GM21786 (cell line): Measurements from ENCODE around the gene MAL.
"Not testable (repeated sequence)": the region's sequence is repeated elsewhere in the genome, so short reads cannot be mapped to it uniquely, and the experiment has no call there.

Source experiments
- ATAC-seq: cut with Tn5 transposase; IDR thresholded peaks from one replicate; pipeline ENCODE4 v1.9.1; 2021; ENCODE audit not compliant: unreplicated experiment

MAL gene

DNA sequence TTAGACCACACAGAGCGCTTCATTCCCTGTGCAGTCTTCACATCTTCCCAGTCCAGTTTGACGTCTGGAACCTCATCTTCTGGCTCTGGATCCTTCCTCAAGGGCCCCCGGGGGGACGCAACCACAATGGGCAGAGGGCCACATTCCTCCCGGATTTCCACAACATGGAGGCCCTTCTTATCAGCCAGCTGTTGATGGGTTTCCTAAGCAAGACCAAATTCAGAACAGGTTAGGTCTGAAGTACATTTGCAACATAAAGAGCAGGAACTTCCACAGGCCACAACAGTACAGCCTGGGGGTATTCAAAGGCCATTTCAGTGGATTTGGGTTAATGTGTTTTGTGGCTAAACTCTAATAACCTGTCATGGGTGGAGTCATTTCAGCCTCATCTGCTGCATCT, 61.9 kb downstream of the MAL start:
- no peak for ATAC-seq

DNA sequence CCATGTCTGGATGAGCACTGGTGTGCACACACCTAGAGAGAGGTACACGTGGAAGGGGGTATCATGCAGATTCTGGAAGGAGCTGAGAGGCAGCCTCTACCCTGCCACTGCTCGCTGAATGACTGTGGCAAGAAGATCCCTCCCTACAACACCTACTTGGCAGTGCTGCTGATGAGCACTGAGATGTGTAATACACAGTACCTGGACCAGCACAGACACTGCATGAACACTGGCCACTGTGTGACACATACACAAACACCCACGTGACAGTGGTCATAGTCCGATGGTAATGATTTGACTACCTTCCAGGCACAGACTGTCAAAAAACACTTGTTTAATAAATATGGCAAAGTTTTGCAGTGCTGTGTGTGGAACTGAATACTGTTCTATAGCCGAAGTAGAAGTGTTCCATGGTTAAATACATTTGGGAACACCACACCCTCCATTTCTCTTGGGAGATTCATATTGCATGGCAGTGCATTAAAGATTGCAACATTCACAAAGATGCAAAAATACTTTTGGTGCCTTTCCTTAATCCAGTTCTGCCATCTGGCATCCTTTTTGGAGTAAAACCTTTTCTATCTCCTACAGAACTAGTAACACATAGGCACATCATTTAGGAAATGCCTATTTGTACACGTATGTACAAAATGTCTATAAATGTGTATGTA, 66.5 kb downstream of the MAL start:
- ATAC-seq, result no peak

DNA sequence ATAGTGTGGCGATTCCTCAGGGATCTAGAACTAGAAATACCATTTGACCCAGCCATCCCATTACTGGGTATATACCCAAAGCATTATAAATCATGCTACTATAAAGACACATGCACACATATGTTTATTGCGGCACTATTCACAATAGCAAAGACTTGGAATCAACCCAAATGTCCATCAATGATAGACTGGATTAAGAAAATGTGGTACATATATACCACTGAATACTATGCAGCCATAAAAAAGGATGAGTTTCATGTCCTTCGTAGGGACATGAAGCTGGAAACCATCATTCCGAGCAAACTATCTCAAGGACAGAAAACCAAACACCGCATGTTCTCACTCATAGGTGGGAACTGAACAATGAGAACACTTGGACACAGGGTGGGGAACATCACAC, 72.8 kb downstream of the MAL start:
- not testable (repeated sequence) for ATAC-seq

DNA sequence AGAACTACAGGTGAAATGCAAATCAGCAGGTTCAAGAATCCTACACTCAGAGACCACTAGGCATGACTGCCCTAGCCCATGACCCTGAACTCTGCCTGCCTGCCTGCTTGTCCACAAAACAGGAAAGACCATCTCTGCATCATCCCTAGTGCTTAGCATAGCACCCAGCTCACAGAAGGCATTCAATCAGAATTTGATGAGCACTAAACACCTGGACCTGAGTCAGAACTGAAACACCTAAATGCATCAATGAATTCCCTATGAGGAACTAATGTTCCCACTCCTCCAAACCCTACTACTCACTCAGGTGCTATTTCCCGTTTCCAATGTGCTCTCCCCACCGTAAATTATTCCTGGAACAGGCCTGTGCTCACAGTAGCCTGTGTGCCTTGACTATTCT, 74.4 kb downstream of the MAL start:
- no peak for ATAC-seq
